BE2C (cell line): ENCODE data around the gene PLA2G4B.

ENCODE experiments used
- DNase-seq: peaks from one replicate; pipeline ENCODE4 v3.0.0-alpha.2; 2020
- H3K27me3 ChIP-seq: fragments of 250-450 bp; sonication (Bioruptor Pico); 2 replicates; pipeline ENCODE4 v1.5.1; 2020; ENCODE audit warnings: mild to moderate bottlenecking
- H3K36me3 ChIP-seq: fragments of 250-450 bp; sonication (Bioruptor Pico); 2 replicates; pipeline ENCODE4 v1.5.1; 2020; ENCODE audit warnings: mild to moderate bottlenecking
- H3K4me1 ChIP-seq: fragments of 250-450 bp; sonication (Bioruptor Pico); 2 replicates; pipeline ENCODE4 v1.5.1; 2020
- H3K4me3 ChIP-seq: 2 replicates; pipeline ENCODE4 v1.5.1; 2011; ENCODE audit warnings: low read depth, low read length
- H3K9me3 ChIP-seq: fragments of 250-450 bp; sonication (Bioruptor Pico); 2 replicates; pipeline ENCODE4 v1.5.1; 2020
- TF ChIP-seq, protein P1 (sequence below): IDR thresholded peaks from 2 replicates; pipeline ENCODE4 v1.5.1; 2012; ENCODE audit warnings: mild to moderate bottlenecking, low read depth, low read length

PLA2G4B gene

DNA sequence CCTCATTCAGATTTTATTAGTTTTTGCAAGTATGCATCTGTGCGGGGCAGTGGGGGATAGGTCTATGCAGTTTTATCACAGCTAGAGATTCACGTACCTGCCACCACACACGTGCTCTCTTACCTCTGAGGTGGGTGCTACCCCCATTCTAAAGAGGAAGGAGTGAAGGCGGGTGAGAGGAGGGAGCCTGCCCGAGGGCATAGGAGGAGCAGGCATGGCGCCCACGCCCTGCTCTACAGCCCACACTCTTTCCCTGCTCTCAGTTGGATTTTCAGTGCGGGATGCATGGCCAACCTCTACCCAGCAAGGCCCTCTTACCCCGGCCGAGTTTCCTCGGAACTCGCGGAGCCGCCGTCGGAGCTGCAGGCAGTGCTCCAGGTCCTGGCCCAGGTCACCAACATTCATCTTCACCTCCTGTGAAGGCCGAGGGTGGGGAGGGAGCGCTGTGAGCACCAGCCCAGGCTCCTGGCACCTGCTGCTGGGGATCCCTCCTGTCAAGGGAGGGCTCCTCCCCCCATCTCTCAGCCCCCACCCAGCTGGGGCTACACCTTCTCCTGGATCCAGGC lies 26.9 kb downstream of the PLA2G4B start:
- Histone ChIP-seq H3K9me3 (no peaks in the 10 kb centered on the region), H3K36me3 (no peaks in the 10 kb centered on the region), H3K4me1 (peaks cover 11% of the 10 kb centered on the region), H3K4me3 (no peak overlapping the region), H3K27me3 (no peaks in the 10 kb centered on the region)
- no peak for DNase-seq
- TF ChIP-seq, protein P1, sequence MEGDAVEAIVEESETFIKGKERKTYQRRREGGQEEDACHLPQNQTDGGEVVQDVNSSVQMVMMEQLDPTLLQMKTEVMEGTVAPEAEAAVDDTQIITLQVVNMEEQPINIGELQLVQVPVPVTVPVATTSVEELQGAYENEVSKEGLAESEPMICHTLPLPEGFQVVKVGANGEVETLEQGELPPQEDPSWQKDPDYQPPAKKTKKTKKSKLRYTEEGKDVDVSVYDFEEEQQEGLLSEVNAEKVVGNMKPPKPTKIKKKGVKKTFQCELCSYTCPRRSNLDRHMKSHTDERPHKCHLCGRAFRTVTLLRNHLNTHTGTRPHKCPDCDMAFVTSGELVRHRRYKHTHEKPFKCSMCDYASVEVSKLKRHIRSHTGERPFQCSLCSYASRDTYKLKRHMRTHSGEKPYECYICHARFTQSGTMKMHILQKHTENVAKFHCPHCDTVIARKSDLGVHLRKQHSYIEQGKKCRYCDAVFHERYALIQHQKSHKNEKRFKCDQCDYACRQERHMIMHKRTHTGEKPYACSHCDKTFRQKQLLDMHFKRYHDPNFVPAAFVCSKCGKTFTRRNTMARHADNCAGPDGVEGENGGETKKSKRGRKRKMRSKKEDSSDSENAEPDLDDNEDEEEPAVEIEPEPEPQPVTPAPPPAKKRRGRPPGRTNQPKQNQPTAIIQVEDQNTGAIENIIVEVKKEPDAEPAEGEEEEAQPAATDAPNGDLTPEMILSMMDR, result no peak

DNA sequence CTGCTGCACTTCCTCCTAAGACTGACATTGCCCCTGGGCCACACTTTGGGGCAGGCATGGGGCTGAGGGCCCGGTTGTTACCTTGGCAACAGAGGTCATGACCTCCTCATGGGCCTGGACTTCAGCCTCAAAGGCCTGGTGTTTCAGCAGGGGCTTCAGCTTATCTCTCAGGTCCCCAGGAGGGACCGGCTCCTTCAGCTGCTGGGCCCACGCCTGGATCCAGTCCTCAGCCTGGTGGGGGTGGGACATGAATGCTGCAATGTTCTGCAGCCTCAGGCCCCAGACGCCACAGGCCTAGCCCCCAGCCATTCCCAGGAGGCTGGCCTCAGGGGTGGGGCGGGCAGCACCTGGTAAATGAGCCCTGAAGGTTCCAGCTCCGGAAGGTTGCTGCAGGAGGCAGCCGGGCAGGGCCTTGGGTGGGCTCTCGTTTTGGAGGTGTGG lies 27.6 kb downstream of the PLA2G4B start:
- Histone ChIP-seq H3K36me3 (no peaks in the 10 kb centered on the region), H3K4me3 (no peak overlapping the region), H3K9me3 (no peaks in the 10 kb centered on the region), H3K27me3 (no peaks in the 10 kb centered on the region), H3K4me1 (peaks cover 11% of the 10 kb centered on the region)
- TF ChIP-seq, protein P1, result no peak
- peak; percentile 53 for DNase-seq

DNA sequence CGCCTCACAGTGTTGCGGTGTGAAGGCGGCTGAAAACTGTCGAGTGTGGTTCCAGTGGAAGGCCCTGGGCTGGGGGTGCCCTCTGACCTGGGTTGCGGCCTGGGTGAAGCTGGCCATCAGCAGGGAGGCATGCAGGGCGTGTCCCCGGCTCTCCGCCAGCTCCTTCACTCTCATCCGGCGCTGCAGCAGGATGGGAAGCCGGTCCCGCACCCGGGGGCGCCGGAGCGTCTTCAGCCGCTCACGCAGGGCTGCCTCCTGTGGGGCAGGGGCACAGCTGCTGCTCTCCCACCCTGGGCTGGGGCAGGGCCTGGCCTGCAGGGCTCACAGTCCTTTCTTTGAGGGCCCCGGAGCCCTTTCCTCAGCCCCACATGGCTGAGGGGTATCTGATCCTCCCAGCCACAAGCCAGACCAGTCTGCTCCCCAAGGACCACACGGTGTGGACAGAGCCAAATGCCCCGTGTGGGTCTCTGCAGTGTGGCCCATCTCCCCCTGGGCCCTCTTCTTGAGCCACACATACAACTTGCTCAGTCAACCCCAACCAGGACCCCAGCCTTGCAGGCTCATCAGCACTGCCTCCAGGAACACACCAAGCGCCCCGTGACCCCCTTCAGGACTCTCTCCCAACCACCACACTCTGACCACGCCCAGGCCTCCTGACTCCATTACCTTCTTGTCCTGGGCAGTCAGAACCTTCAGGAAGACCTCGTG lies 28.4 kb downstream of the PLA2G4B start:
- H3K4me1 ChIP-seq, result peaks cover 11% of the 10 kb centered on the region
- TF ChIP-seq, protein P1, result no peak
- H3K4me3 ChIP-seq, result no peak overlapping the region
- H3K36me3 ChIP-seq, result no peaks in the 10 kb centered on the region
- H3K9me3 ChIP-seq, result no peaks in the 10 kb centered on the region
- DNase-seq, result no peak
- H3K27me3 ChIP-seq, result no peaks in the 10 kb centered on the region

- Histone ChIP-seq H3K36me3 (no peaks in the 10 kb centered on the region), H3K4me3 (no peak overlapping the region), H3K9me3 (no peaks in the 10 kb centered on the region), H3K4me1 (peaks cover 11% of the 10 kb centered on the region), H3K27me3 (no peaks in the 10 kb centered on the region)
- TF ChIP-seq, protein P1, result no peak
- no peak for DNase-seq
Observed at GRCh38 chr15:41868321-41868720, 29.7 kb downstream of the PLA2G4B start.

GRCh38 chr15:41869770-41870688 lies 31.4 kb downstream of the PLA2G4B start:
- TF ChIP-seq, protein P1, result no peak
- Histone ChIP-seq H3K4me1 (peaks cover 11% of the 10 kb centered on the region), H3K9me3 (no peaks in the 10 kb centered on the region), H3K36me3 (no peaks in the 10 kb centered on the region), H3K4me3 (no peak overlapping the region), H3K27me3 (no peaks in the 10 kb centered on the region)
- DNase-seq, result no peak
